Kidney epithelial cell (primary cell): Measurements from ENCODE around the gene HOXC10. TPM values are rescaled to one million over a fixed set of nuclear protein-coding genes. Genes with fewer than 3 reads are reported as not detected.

Source experiments
- DNase-seq: peaks from one replicate; pipeline ENCODE4 v3.0.0-alpha.2; 2010; ENCODE audit warnings: low read depth
- H3K27me3 ChIP-seq: 2 replicates; pipeline ENCODE4 v1.6.0; 2011; ENCODE audit warnings: low read length; ENCODE audit not compliant: control insufficient read depth, insufficient read depth
- H3K36me3 ChIP-seq: 2 replicates; pipeline ENCODE4 v1.5.1; 2011; ENCODE audit warnings: low read length; ENCODE audit not compliant: control insufficient read depth, insufficient read depth
- H3K4me3 ChIP-seq: 2 replicates; pipeline ENCODE4 v1.5.1; 2011; ENCODE audit warnings: low read depth, mild to moderate bottlenecking, control low read depth, low read length
- CTCF ChIP-seq: IDR thresholded peaks from 2 replicates; pipeline ENCODE4 v1.5.1; 2011; ENCODE audit warnings: mild to moderate bottlenecking, moderate library complexity, low read length, control low read depth, inconsistent platforms; ENCODE audit not compliant: insufficient read depth, poor library complexity, severe bottlenecking
- total RNA-seq: library from RNA; depleted of rRNA; stranded (reverse); fragments of >200 nt; gene quantifications from 2 replicates; pipeline ENCODE4 v1.2.3, GENCODE V29; 2015

Gene HOXC10
- total RNA-seq, 1 donor from 2014 or later, result 5.9 TPM

- Histone ChIP-seq H3K36me3 (no peaks in the 10 kb centered on the region), H3K27me3 (peaks cover 44% of the 10 kb centered on the region), H3K4me3 (peak overlapping the region; percentile 62)
- no peak for DNase-seq
- no peak for TF ChIP-seq CTCF
Observed at GRCh38 chr12:53998900-53999236, 13.9 kb downstream of the HOXC10 start.

GRCh38 chr12:53999559-54000115 lies 14.7 kb downstream of the HOXC10 start:
- no peak for DNase-seq
- peaks cover 39% of the 10 kb centered on the region for H3K27me3 ChIP-seq
- H3K36me3 ChIP-seq, result no peaks in the 10 kb centered on the region
- peak overlapping the region; percentile 62 for H3K4me3 ChIP-seq
- no peak for TF ChIP-seq CTCF

- no peak for DNase-seq
- peaks cover 33% of the 10 kb centered on the region for H3K27me3 ChIP-seq
- no peak for TF ChIP-seq CTCF
- H3K4me3 ChIP-seq, result peak within 1 kb of the TSS; percentile 62
- H3K36me3 ChIP-seq, result no peaks in the 10 kb centered on the region
Observed at GRCh38 chr12:54000116-54001114, 15.5 kb downstream of the HOXC10 start, which contains the start of gene HOXC9. TSS of gene HOXC9 (plus strand) at chr12:54000161. CDS start at chr12:54000189, 28 bp downstream.

GRCh38 chr12:54001283-54002187 lies 16.6 kb downstream of the HOXC10 start:
- no peaks in the 10 kb centered on the region for H3K36me3 ChIP-seq
- H3K4me3 ChIP-seq, result peak overlapping the region; percentile 62
- DNase-seq, result no peak
- no peak for TF ChIP-seq CTCF
- peaks cover 29% of the 10 kb centered on the region for H3K27me3 ChIP-seq

- no peak overlapping the region for H3K4me3 ChIP-seq
- no peak for TF ChIP-seq CTCF
- DNase-seq, result no peak
- peaks cover 30% of the 10 kb centered on the region for H3K27me3 ChIP-seq
- no peaks in the 10 kb centered on the region for H3K36me3 ChIP-seq
Observed at GRCh38 chr12:54002278-54002914, 17.4 kb downstream of the HOXC10 start.
